ENCODE measurements around the gene OPN4.

OPN4 gene

GRCh38 chr10:86659161-86659691 lies 4.9 kb downstream of the OPN4 start:
- Histone ChIP-seq H3K27ac (replicated peaks) (no peak overlapping the region), H3K4me3 (replicated peaks; ENCODE audit: insufficient read depth, low read length) (no peak overlapping the region), H3K27me3 (ENCODE audit: insufficient read depth, poor library complexity, severe bottlenecking) (no peaks in the 10 kb centered on the region)
- no peak for TF ChIP-seq POLR2AphosphoS5 (IDR thresholded peaks at IDR 0.05; ENCODE audit: low read depth)
- no peak for TF ChIP-seq SPI1 (IDR thresholded peaks at IDR 0.05; ENCODE audit: borderline replicate concordance, low read depth)
- DNase-seq (ENCODE audit: low read depth in 1 of 2, low spot score in 1 of 2), result no peak

GRCh38 chr10:86659721-86660453 lies 5.5 kb downstream of the OPN4 start:
- Histone ChIP-seq H3K27me3 (ENCODE audit: insufficient read depth, poor library complexity, severe bottlenecking) (no peaks in the 10 kb centered on the region), H3K4me3 (replicated peaks; ENCODE audit: insufficient read depth, low read length) (no peak overlapping the region), H3K27ac (replicated peaks) (no peak overlapping the region)
- DNase-seq (ENCODE audit: low read depth in 1 of 2, low spot score in 1 of 2), result peak in 1 of 2 experiments; percentile 4
- TF ChIP-seq REST (IDR thresholded peaks at IDR 0.05; ENCODE audit: insufficient replicate concordance, low read depth), result no peak
- TF ChIP-seq CTCF (IDR thresholded peaks at IDR 0.05; ENCODE audit: insufficient read depth, low read length), result no peak
- no peak for TF ChIP-seq GABPA (IDR thresholded peaks at IDR 0.05; ENCODE audit: low read depth)
- no peak for TF ChIP-seq SPI1 (IDR thresholded peaks at IDR 0.05; ENCODE audit: borderline replicate concordance, low read depth)
- no peak for TF ChIP-seq POLR2AphosphoS5 (IDR thresholded peaks at IDR 0.05; ENCODE audit: low read depth)

GRCh38 chr10:86661161-86662025 lies 7.0 kb downstream of the OPN4 start:
- no peak for TF ChIP-seq SPI1 (IDR thresholded peaks at IDR 0.05; ENCODE audit: borderline replicate concordance, low read depth)
- Histone ChIP-seq H3K27ac (replicated peaks) (no peak overlapping the region), H3K4me3 (replicated peaks; ENCODE audit: insufficient read depth, low read length) (no peak overlapping the region), H3K27me3 (ENCODE audit: insufficient read depth, poor library complexity, severe bottlenecking) (no peaks in the 10 kb centered on the region)
- DNase-seq (ENCODE audit: low read depth in 1 of 2, low spot score in 1 of 2), result no peak

- no peaks in the 10 kb centered on the region for H3K27me3 ChIP-seq (ENCODE audit: insufficient read depth, poor library complexity, severe bottlenecking)
- DNase-seq (ENCODE audit: low read depth in 1 of 2, low spot score in 1 of 2), result no peak
- no peak overlapping the region for H3K4me3 ChIP-seq (replicated peaks; ENCODE audit: insufficient read depth, low read length)
- H3K27ac ChIP-seq (replicated peaks), result no peak overlapping the region
- no peak for TF ChIP-seq GABPA (IDR thresholded peaks at IDR 0.05; ENCODE audit: low read depth)
- no peak for TF ChIP-seq REST (IDR thresholded peaks at IDR 0.05; ENCODE audit: insufficient replicate concordance, low read depth)
- no peak for TF ChIP-seq POLR2AphosphoS5 (IDR thresholded peaks at IDR 0.05; ENCODE audit: low read depth)
- TF ChIP-seq SPI1 (IDR thresholded peaks at IDR 0.05; ENCODE audit: borderline replicate concordance, low read depth), result no peak
- TF ChIP-seq CTCF (IDR thresholded peaks at IDR 0.05; ENCODE audit: insufficient read depth, low read length), result no peak
Measured at GRCh38 chr10:86662186-86663045, 8.1 kb downstream of the OPN4 start.

Measured in HL-60 (cell line).